GM12878 (cell line): ENCODE measurements around the gene KIN. TPM values are rescaled to one million over a fixed set of nuclear protein-coding genes. Genes with fewer than 3 reads are reported as not detected.

ENCODE experiments used
- ATF2 ChIP-seq: IDR thresholded peaks from 2 replicates; pipeline ENCODE4 v1.6.1; 2012; ENCODE audit warnings: low read length, inconsistent platforms
- GABPA ChIP-seq: IDR thresholded peaks from 2 replicates; pipeline ENCODE4 v1.6.1; 2014; ENCODE audit warnings: antibody characterized with exemption, low read depth, mild to moderate bottlenecking, inconsistent platforms
- JUNB ChIP-seq: IDR thresholded peaks from 2 replicates; pipeline ENCODE4 v1.6.1; 2016; ENCODE audit warnings: antibody characterized with exemption, mild to moderate bottlenecking
- RAD51 ChIP-seq: fragments of 450-650 bp; IDR thresholded peaks from 2 replicates; pipeline ENCODE4 v1.6.1; 2016; ENCODE audit warnings: moderate library complexity, mild to moderate bottlenecking, inconsistent platforms
- SMAD1 ChIP-seq: fragments of 450-650 bp; IDR thresholded peaks from 2 replicates; pipeline ENCODE4 v1.6.1; 2018; ENCODE audit warnings: mild to moderate bottlenecking, low read depth; ENCODE audit not compliant: partially characterized antibody
- polyA plus RNA-seq, 11 experiments: library from polyadenylated mRNA; depleted of rRNA in 4 of 11; unstranded in 6 of 11; stranded (reverse) in 5 of 11; fragments of >200 nt; fragmentation: Nextera tagmentation in 4 of 11; fragmentation: Illumina TruSeq in 1 of 11; extraction: Ambion mirVana in 4 of 11; extraction: Trizol in 1 of 11; gene quantifications; 1 replicate in 1 of 11; 2 replicates in 10 of 11; pipeline versions ENCODE4 v1.2.1 to v1.2.3, GENCODE V29; 2011 to 2016; ENCODE audit warnings: inconsistent platforms in 2 of 11, missing spikeins in 2 of 11, low read depth in 1 of 11
- total RNA-seq, 4 experiments: library from RNA; depleted of rRNA in 3 of 4; stranded (reverse); fragments of >200 nt in 3 of 4; fragmentation: Illumina TruSeq in 1 of 4; extraction: Trizol in 1 of 4; gene quantifications; 2 replicates each; pipeline versions ENCODE4 v1.2.1 to v1.2.3, GENCODE V29; 2013 to 2021
- TF ChIP-seq, protein P1 (sequence below): fragments of 450-650 bp; IDR thresholded peaks from 2 replicates; pipeline ENCODE4 v1.6.1; 2017; ENCODE audit warnings: mild to moderate bottlenecking, moderate library complexity

KIN gene
- total and polyA plus RNA-seq, 10 of the 15 experiments (the other 5 are each of a cell fraction or from before 2014, with no cell fraction given): 6.8 to 33.2 (median 11.3) TPM

- TF ChIP-seq ATF2: no peak
- no peak for TF ChIP-seq JUNB
- no peak for TF ChIP-seq SMAD1
- TF ChIP-seq GABPA: no peak
- TF ChIP-seq RAD51: no peak
- TF ChIP-seq, protein P1, sequence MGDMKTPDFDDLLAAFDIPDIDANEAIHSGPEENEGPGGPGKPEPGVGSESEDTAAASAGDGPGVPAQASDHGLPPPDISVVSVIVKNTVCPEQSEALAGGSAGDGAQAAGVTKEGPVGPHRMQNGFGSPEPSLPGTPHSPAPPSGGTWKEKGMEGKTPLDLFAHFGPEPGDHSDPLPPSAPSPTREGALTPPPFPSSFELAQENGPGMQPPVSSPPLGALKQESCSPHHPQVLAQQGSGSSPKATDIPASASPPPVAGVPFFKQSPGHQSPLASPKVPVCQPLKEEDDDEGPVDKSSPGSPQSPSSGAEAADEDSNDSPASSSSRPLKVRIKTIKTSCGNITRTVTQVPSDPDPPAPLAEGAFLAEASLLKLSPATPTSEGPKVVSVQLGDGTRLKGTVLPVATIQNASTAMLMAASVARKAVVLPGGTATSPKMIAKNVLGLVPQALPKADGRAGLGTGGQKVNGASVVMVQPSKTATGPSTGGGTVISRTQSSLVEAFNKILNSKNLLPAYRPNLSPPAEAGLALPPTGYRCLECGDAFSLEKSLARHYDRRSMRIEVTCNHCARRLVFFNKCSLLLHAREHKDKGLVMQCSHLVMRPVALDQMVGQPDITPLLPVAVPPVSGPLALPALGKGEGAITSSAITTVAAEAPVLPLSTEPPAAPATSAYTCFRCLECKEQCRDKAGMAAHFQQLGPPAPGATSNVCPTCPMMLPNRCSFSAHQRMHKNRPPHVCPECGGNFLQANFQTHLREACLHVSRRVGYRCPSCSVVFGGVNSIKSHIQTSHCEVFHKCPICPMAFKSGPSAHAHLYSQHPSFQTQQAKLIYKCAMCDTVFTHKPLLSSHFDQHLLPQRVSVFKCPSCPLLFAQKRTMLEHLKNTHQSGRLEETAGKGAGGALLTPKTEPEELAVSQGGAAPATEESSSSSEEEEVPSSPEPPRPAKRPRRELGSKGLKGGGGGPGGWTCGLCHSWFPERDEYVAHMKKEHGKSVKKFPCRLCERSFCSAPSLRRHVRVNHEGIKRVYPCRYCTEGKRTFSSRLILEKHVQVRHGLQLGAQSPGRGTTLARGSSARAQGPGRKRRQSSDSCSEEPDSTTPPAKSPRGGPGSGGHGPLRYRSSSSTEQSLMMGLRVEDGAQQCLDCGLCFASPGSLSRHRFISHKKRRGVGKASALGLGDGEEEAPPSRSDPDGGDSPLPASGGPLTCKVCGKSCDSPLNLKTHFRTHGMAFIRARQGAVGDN: no peak
Observed at GRCh38 chr10:7701158-7701742, 86.5 kb downstream of the KIN start (continued).

Other genes starting within 250 kb of the KIN start
- 0.11 TPM in 1 of 2 replicates, not detected in the other for gene ITIH5, start 121.0 kb downstream of the KIN start, total RNA-seq (2014; rRNA removed)
- not detected in 2 replicates for gene ITIH5, start 121.0 kb downstream of the KIN start, total RNA-seq (2014; rRNA removed; fragmentation: Illumina TruSeq; extraction: Trizol)
- gene ITIH5, start 121.0 kb downstream of the KIN start, total RNA-seq (2021): 0.05 and 0.21 TPM in 2 replicates
- 0.32 and 0.43 TPM in 2 replicates for gene ITIH5, start 121.0 kb downstream of the KIN start, polyA plus RNA-seq (2011; rRNA removed)
- gene ITIH5, start 121.0 kb downstream of the KIN start, polyA plus RNA-seq (2014; fragmentation: Illumina TruSeq; extraction: Trizol): not detected in 2 replicates
- gene ITIH5, start 121.0 kb downstream of the KIN start, polyA plus RNA-seq (2014; fragmentation: Nextera tagmentation; extraction: Ambion mirVana): not detected
- not detected in 2 replicates for gene ITIH5, start 121.0 kb downstream of the KIN start, polyA plus RNA-seq (2014; rRNA removed)
- gene ITIH5, start 121.0 kb downstream of the KIN start, polyA plus RNA-seq (2016; fragmentation: Nextera tagmentation; extraction: Ambion mirVana): under 1 TPM in 1 of 2 experiments, not detected in 1; 0.14 TPM
- not detected in 2 replicates for gene ITIH2, start 84.7 kb downstream of the KIN start, total RNA-seq (2014; rRNA removed)
- gene ITIH2, start 84.7 kb downstream of the KIN start, total RNA-seq (2014; rRNA removed; fragmentation: Illumina TruSeq; extraction: Trizol): not detected in 2 replicates
- 0.72 and 0.93 TPM in 2 replicates for gene ITIH2, start 84.7 kb downstream of the KIN start, total RNA-seq (2021)
- gene ITIH2, start 84.7 kb downstream of the KIN start, polyA plus RNA-seq (2011; rRNA removed): 0.53 and 0.65 TPM in 2 replicates
- not detected in 2 replicates for gene ITIH2, start 84.7 kb downstream of the KIN start, polyA plus RNA-seq (2014; fragmentation: Illumina TruSeq; extraction: Trizol)
- not detected for gene ITIH2, start 84.7 kb downstream of the KIN start, polyA plus RNA-seq (2014; fragmentation: Nextera tagmentation; extraction: Ambion mirVana)
- gene ITIH2, start 84.7 kb downstream of the KIN start, polyA plus RNA-seq (2014; rRNA removed): not detected in 2 replicates
- under 1 TPM in 1 of 2 experiments, not detected in 1; 0.05 TPM for gene ITIH2, start 84.7 kb downstream of the KIN start, polyA plus RNA-seq (2016; fragmentation: Nextera tagmentation; extraction: Ambion mirVana)
- gene ATP5F1C, start 184 bp upstream of the KIN start, total RNA-seq (2014; rRNA removed): 307 and 361 TPM in 2 replicates
- gene ATP5F1C, start 184 bp upstream of the KIN start, total RNA-seq (2014; rRNA removed; fragmentation: Illumina TruSeq; extraction: Trizol): 346 and 348 TPM in 2 replicates
- gene ATP5F1C, start 184 bp upstream of the KIN start, total RNA-seq (2021): 319 TPM in 2 replicates
- gene ATP5F1C, start 184 bp upstream of the KIN start, polyA plus RNA-seq (2011; rRNA removed): 646 and 754 TPM in 2 replicates
- 384 and 435 TPM in 2 replicates for gene ATP5F1C, start 184 bp upstream of the KIN start, polyA plus RNA-seq (2014; fragmentation: Illumina TruSeq; extraction: Trizol)
- 100 to 1,000 TPM; 803 to 978 TPM for gene ATP5F1C, start 184 bp upstream of the KIN start, polyA plus RNA-seq (2014; fragmentation: Nextera tagmentation; extraction: Ambion mirVana)
- gene ATP5F1C, start 184 bp upstream of the KIN start, polyA plus RNA-seq (2014; rRNA removed): 297 and 388 TPM in 2 replicates
- 100 to 1,000 TPM; 519 to 547 TPM for gene ATP5F1C, start 184 bp upstream of the KIN start, polyA plus RNA-seq (2016; fragmentation: Nextera tagmentation; extraction: Ambion mirVana)
- 2.6 and 2.7 TPM in 2 replicates for gene TAF3, start 30.5 kb upstream of the KIN start, total RNA-seq (2014; rRNA removed)
- 3.5 and 3.7 TPM in 2 replicates for gene TAF3, start 30.5 kb upstream of the KIN start, total RNA-seq (2014; rRNA removed; fragmentation: Illumina TruSeq; extraction: Trizol)
- gene TAF3, start 30.5 kb upstream of the KIN start, total RNA-seq (2021): 8.1 and 8.7 TPM in 2 replicates
- 2.5 and 3.1 TPM in 2 replicates for gene TAF3, start 30.5 kb upstream of the KIN start, polyA plus RNA-seq (2011; rRNA removed)
- gene TAF3, start 30.5 kb upstream of the KIN start, polyA plus RNA-seq (2014; fragmentation: Illumina TruSeq; extraction: Trizol): 8.2 and 9.7 TPM in 2 replicates
- gene TAF3, start 30.5 kb upstream of the KIN start, polyA plus RNA-seq (2014; fragmentation: Nextera tagmentation; extraction: Ambion mirVana): 1 to 10 TPM; 2.0 to 3.0 TPM
- gene TAF3, start 30.5 kb upstream of the KIN start, polyA plus RNA-seq (2014; rRNA removed): 3.8 and 3.9 TPM in 2 replicates
- gene TAF3, start 30.5 kb upstream of the KIN start, polyA plus RNA-seq (2016; fragmentation: Nextera tagmentation; extraction: Ambion mirVana): 10 to 100 TPM in 1 of 2 experiments, 1 to 10 TPM in 1; 9.8 to 10.1 TPM